Measurements from ENCODE around the gene SLC16A10.

Gene SLC16A10

DNA sequence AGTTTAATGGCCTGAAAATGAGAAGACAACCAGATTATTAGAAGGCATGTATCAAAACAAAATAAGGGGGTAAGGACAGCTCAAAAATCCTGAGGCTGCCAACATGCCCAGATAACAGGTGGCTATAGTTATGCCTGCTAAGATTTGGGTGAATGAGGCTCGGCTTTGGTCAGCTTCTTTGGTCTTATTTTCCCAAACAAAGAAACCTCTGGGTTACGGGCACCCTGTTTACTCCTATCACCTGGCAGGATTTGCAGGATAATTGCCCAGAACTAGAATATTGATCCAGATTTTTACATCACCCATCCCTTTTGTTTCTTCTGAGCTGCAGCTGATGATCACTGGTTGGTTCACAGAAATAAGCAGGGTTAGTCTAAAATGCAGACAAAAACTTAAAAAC is 74.3 kb downstream of the SLC16A10 start:
- 92 to 95% methylated on average over 2 of the region's 2 CpGs for WGBS, 2 experiments
- H3K27me3 ChIP-seq (ENCODE audit: control insufficient read depth, insufficient read depth, low read length, poor library complexity, severe bottlenecking) = no peaks in the 10 kb centered on the region
- no peak overlapping the region for H3K4me3 ChIP-seq (ENCODE audit: insufficient read depth, low read depth, low read length)
- H3K27ac ChIP-seq (ENCODE audit: insufficient read depth, low read depth, low read length, poor library complexity, severe bottlenecking) = no peak overlapping the region
- H3K9me3 ChIP-seq (ENCODE audit: control insufficient read depth, low read length) = no peaks in the 10 kb centered on the region
- H3K36me3 ChIP-seq (ENCODE audit: control insufficient read depth, insufficient read depth, low read length) = no peaks in the 10 kb centered on the region
- no peaks in the 10 kb centered on the region for H3K4me1 ChIP-seq (ENCODE audit: control insufficient read depth, insufficient read depth, low read length)

DNA sequence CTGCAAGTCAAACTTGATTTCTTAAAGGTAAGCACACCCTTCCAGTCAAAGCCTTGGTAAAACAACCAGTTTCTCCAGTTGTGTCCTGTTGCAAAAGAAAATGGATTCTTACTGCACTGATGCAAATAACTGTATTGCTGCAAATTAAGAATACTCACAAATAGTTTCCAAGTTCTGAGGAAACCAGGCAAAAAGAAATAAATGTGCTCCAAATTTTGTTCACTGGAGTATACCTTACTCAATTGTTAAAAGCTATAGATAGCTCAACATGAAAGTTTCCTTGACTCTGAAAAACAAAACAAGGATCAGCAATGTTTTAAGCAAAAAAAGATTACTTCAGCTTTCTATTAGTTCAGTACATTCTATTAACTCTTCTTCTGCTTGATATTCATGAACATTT is 75.2 kb downstream of the SLC16A10 start:
- no peaks in the 10 kb centered on the region for H3K4me1 ChIP-seq (ENCODE audit: control insufficient read depth, insufficient read depth, low read length)
- no peak overlapping the region for H3K27ac ChIP-seq (ENCODE audit: insufficient read depth, low read depth, low read length, poor library complexity, severe bottlenecking)
- H3K36me3 ChIP-seq (ENCODE audit: control insufficient read depth, insufficient read depth, low read length) = no peaks in the 10 kb centered on the region
- no peaks in the 10 kb centered on the region for H3K27me3 ChIP-seq (ENCODE audit: control insufficient read depth, insufficient read depth, low read length, poor library complexity, severe bottlenecking)
- H3K9me3 ChIP-seq (ENCODE audit: control insufficient read depth, low read length) = no peaks in the 10 kb centered on the region
- H3K4me3 ChIP-seq (ENCODE audit: insufficient read depth, low read depth, low read length) = no peak overlapping the region

- Histone ChIP-seq H3K4me3 (ENCODE audit: insufficient read depth, low read depth, low read length) (no peak overlapping the region), H3K4me1 (ENCODE audit: control insufficient read depth, insufficient read depth, low read length) (no peaks in the 10 kb centered on the region), H3K27me3 (ENCODE audit: control insufficient read depth, insufficient read depth, low read length, poor library complexity, severe bottlenecking) (no peaks in the 10 kb centered on the region), H3K36me3 (ENCODE audit: control insufficient read depth, insufficient read depth, low read length) (no peaks in the 10 kb centered on the region), H3K9me3 (ENCODE audit: control insufficient read depth, low read length) (no peaks in the 10 kb centered on the region), H3K27ac (ENCODE audit: insufficient read depth, low read depth, low read length, poor library complexity, severe bottlenecking) (no peak overlapping the region)
- 90 to 96% methylated on average over 4 to 5 of the region's 6 CpGs for WGBS, 2 experiments
Measured at GRCh38 chr6:111171577-111172400, 84.5 kb downstream of the SLC16A10 start.

- no peaks in the 10 kb centered on the region for H3K36me3 ChIP-seq (ENCODE audit: control insufficient read depth, insufficient read depth, low read length)
- no peak overlapping the region for H3K4me3 ChIP-seq (ENCODE audit: insufficient read depth, low read depth, low read length)
- no peaks in the 10 kb centered on the region for H3K4me1 ChIP-seq (ENCODE audit: control insufficient read depth, insufficient read depth, low read length)
- H3K27me3 ChIP-seq (ENCODE audit: control insufficient read depth, insufficient read depth, low read length, poor library complexity, severe bottlenecking) = no peaks in the 10 kb centered on the region
- H3K27ac ChIP-seq (ENCODE audit: insufficient read depth, low read depth, low read length, poor library complexity, severe bottlenecking) = no peak overlapping the region
- 96 to 98% methylated on average over 4 of the region's 4 CpGs for WGBS, 2 experiments
- H3K9me3 ChIP-seq (ENCODE audit: control insufficient read depth, low read length) = no peaks in the 10 kb centered on the region
Measured at GRCh38 chr6:111172563-111172962, 85.3 kb downstream of the SLC16A10 start.

- Histone ChIP-seq H3K4me3 (ENCODE audit: insufficient read depth, low read depth, low read length) (no peak overlapping the region), H3K36me3 (ENCODE audit: control insufficient read depth, insufficient read depth, low read length) (no peaks in the 10 kb centered on the region), H3K27me3 (ENCODE audit: control insufficient read depth, insufficient read depth, low read length, poor library complexity, severe bottlenecking) (no peaks in the 10 kb centered on the region), H3K4me1 (ENCODE audit: control insufficient read depth, insufficient read depth, low read length) (no peaks in the 10 kb centered on the region), H3K9me3 (ENCODE audit: control insufficient read depth, low read length) (no peaks in the 10 kb centered on the region), H3K27ac (ENCODE audit: insufficient read depth, low read depth, low read length, poor library complexity, severe bottlenecking) (no peak overlapping the region)
- 88 to 91% methylated on average over 1 to 2 of the region's 2 CpGs for WGBS, 2 experiments
Measured at GRCh38 chr6:111173341-111173740, 86.0 kb downstream of the SLC16A10 start.

- H3K9me3 ChIP-seq (ENCODE audit: control insufficient read depth, low read length) = no peaks in the 10 kb centered on the region
- H3K4me3 ChIP-seq (ENCODE audit: insufficient read depth, low read depth, low read length) = no peak overlapping the region
- no peak overlapping the region for H3K27ac ChIP-seq (ENCODE audit: insufficient read depth, low read depth, low read length, poor library complexity, severe bottlenecking)
- H3K27me3 ChIP-seq (ENCODE audit: control insufficient read depth, insufficient read depth, low read length, poor library complexity, severe bottlenecking) = no peaks in the 10 kb centered on the region
- H3K36me3 ChIP-seq (ENCODE audit: control insufficient read depth, insufficient read depth, low read length) = no peaks in the 10 kb centered on the region
- 76 to 91% methylated on average over 2 to 3 of the region's 3 CpGs for WGBS, 2 experiments
- no peaks in the 10 kb centered on the region for H3K4me1 ChIP-seq (ENCODE audit: control insufficient read depth, insufficient read depth, low read length)
Measured at GRCh38 chr6:111173946-111174345, 86.6 kb downstream of the SLC16A10 start.

DNA sequence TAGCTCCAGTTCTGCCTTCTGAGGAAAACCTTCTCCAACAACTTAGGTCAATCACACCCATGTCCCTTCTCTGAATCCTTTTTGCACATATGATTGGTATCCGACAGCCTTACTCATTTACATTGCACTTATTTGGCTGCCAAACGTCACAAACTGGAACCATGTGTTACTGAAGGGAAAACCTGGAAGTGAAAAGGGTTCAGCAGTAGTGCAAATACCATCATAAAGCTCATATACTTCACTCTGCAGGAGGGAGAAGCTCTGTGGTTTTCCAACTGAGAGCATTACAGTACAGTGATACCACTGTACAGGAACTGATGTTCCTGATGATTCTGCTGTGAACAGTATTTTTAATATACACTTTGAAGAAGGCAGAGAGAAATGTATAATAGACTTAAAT is 87.8 kb downstream of the SLC16A10 start:
- H3K4me3 ChIP-seq (ENCODE audit: insufficient read depth, low read depth, low read length) = no peak overlapping the region
- H3K27ac ChIP-seq (ENCODE audit: insufficient read depth, low read depth, low read length, poor library complexity, severe bottlenecking) = no peak overlapping the region
- WGBS, 2 experiments = 88 to 91% methylated on average over 2 of the region's 2 CpGs

GRCh38 chr6:111176038-111176759 is 88.9 kb downstream of the SLC16A10 start:
- H3K4me1 ChIP-seq (ENCODE audit: control insufficient read depth, insufficient read depth, low read length) = no peaks in the 10 kb centered on the region
- H3K27me3 ChIP-seq (ENCODE audit: control insufficient read depth, insufficient read depth, low read length, poor library complexity, severe bottlenecking) = no peaks in the 10 kb centered on the region
- WGBS, 2 experiments = 97 to 98% methylated on average over 2 of the region's 2 CpGs
- H3K36me3 ChIP-seq (ENCODE audit: control insufficient read depth, insufficient read depth, low read length) = no peaks in the 10 kb centered on the region
- H3K4me3 ChIP-seq (ENCODE audit: insufficient read depth, low read depth, low read length) = no peak overlapping the region
- no peaks in the 10 kb centered on the region for H3K9me3 ChIP-seq (ENCODE audit: control insufficient read depth, low read length)
- no peak overlapping the region for H3K27ac ChIP-seq (ENCODE audit: insufficient read depth, low read depth, low read length, poor library complexity, severe bottlenecking)

More for the DNA sequence above, 87.8 kb downstream of the SLC16A10 start:
- Histone ChIP-seq H3K4me1 (ENCODE audit: control insufficient read depth, insufficient read depth, low read length) (no peaks in the 10 kb centered on the region), H3K9me3 (ENCODE audit: control insufficient read depth, low read length) (no peaks in the 10 kb centered on the region), H3K27me3 (ENCODE audit: control insufficient read depth, insufficient read depth, low read length, poor library complexity, severe bottlenecking) (no peaks in the 10 kb centered on the region), H3K36me3 (ENCODE audit: control insufficient read depth, insufficient read depth, low read length) (no peaks in the 10 kb centered on the region)

- WGBS, 2 experiments = 100% methylated on average over 1 of the region's 2 CpGs
- no peaks in the 10 kb centered on the region for H3K27me3 ChIP-seq (ENCODE audit: control insufficient read depth, insufficient read depth, low read length, poor library complexity, severe bottlenecking)
- H3K27ac ChIP-seq (ENCODE audit: insufficient read depth, low read depth, low read length, poor library complexity, severe bottlenecking) = no peak overlapping the region
- H3K9me3 ChIP-seq (ENCODE audit: control insufficient read depth, low read length) = no peaks in the 10 kb centered on the region
- H3K4me3 ChIP-seq (ENCODE audit: insufficient read depth, low read depth, low read length) = no peak overlapping the region
- no peaks in the 10 kb centered on the region for H3K36me3 ChIP-seq (ENCODE audit: control insufficient read depth, insufficient read depth, low read length)
- H3K4me1 ChIP-seq (ENCODE audit: control insufficient read depth, insufficient read depth, low read length) = no peaks in the 10 kb centered on the region
Measured at GRCh38 chr6:111176760-111177099, 89.4 kb downstream of the SLC16A10 start.

DNA sequence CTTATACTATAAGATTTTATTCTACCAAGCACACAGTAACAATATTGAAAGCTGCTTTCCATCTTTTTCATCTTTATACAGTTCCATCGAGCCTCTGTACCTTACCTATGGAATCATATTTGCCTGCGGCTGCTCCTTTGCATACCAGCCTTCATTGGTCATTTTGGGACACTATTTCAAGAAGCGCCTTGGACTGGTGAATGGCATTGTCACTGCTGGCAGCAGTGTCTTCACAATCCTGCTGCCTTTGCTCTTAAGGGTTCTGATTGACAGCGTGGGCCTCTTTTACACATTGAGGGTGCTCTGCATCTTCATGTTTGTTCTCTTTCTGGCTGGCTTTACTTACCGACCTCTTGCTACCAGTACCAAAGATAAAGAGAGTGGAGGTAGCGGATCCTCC is 89.8 kb downstream of the SLC16A10 start:
- 90% methylated on average over 6 of the region's 6 CpGs for WGBS, 2 experiments
- Histone ChIP-seq H3K4me1 (ENCODE audit: control insufficient read depth, insufficient read depth, low read length) (no peaks in the 10 kb centered on the region), H3K36me3 (ENCODE audit: control insufficient read depth, insufficient read depth, low read length) (no peaks in the 10 kb centered on the region), H3K4me3 (ENCODE audit: insufficient read depth, low read depth, low read length) (no peak overlapping the region), H3K27me3 (ENCODE audit: control insufficient read depth, insufficient read depth, low read length, poor library complexity, severe bottlenecking) (no peaks in the 10 kb centered on the region), H3K9me3 (ENCODE audit: control insufficient read depth, low read length) (no peaks in the 10 kb centered on the region), H3K27ac (ENCODE audit: insufficient read depth, low read depth, low read length, poor library complexity, severe bottlenecking) (no peak overlapping the region)
